ENCODE measurements around the gene CCR1. TPM values are rescaled to one million over a fixed set of nuclear protein-coding genes. Genes with fewer than 3 reads are reported as not detected.
A peak's percentile ranks its signal among the peaks of the same experiment; 100 is the strongest.

CCR1 gene
- total RNA-seq = 0.59 and 1.1 TPM in 2 replicates

DNA sequence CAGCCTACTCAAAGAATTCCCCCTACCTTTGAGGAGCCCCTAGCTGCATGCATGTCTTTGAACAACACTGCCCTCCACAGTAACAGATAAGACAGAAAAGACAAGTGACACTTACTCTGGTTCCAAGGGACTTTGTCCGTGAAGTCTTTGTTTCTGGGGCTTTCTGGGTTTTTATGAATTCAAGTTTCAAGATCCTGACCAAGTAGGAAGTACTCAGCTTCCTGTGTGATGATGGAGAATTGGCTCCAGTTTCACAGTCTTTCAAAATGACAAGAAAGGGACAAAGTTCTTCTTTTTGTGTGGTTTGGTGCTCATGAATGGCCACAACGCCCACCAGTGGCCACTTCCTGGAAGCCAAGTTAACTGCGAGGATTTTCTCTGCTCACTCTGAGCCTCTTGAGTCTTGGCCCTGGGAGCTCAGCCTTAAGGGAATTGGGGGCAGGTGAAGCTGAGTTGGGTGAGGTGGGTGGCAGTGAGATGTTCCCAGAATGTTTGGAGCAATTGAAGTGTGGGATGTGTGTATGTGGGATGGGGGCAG lies at the start of gene CCR1:
CCR1 (minus strand) TSS at position 147 of the 538 bp plus-strand sequence. CDS start 4,000 bp downstream, outside the sequence.
- no peaks in the 10 kb centered on the region for H3K9me3 ChIP-seq (ENCODE audit: low read depth, low read length)
- no peak within 1 kb of the TSS for H3K27ac ChIP-seq (ENCODE audit: low read depth, low read length)
- H3K79me2 ChIP-seq (ENCODE audit: insufficient read depth, low read length) = no peaks in the 10 kb centered on the region
- TF ChIP-seq, protein P1, sequence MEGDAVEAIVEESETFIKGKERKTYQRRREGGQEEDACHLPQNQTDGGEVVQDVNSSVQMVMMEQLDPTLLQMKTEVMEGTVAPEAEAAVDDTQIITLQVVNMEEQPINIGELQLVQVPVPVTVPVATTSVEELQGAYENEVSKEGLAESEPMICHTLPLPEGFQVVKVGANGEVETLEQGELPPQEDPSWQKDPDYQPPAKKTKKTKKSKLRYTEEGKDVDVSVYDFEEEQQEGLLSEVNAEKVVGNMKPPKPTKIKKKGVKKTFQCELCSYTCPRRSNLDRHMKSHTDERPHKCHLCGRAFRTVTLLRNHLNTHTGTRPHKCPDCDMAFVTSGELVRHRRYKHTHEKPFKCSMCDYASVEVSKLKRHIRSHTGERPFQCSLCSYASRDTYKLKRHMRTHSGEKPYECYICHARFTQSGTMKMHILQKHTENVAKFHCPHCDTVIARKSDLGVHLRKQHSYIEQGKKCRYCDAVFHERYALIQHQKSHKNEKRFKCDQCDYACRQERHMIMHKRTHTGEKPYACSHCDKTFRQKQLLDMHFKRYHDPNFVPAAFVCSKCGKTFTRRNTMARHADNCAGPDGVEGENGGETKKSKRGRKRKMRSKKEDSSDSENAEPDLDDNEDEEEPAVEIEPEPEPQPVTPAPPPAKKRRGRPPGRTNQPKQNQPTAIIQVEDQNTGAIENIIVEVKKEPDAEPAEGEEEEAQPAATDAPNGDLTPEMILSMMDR (IDR thresholded peaks at IDR 0.05; ENCODE audit: extremely low read depth, low read depth, low read length) = peak; percentile 75
- H3K4me3 ChIP-seq (ENCODE audit: insufficient read depth, low read length) = no peak within 1 kb of the TSS
- H3K4me2 ChIP-seq (ENCODE audit: insufficient read depth, low read length) = no peak within 1 kb of the TSS
- H3K4me1 ChIP-seq (ENCODE audit: insufficient read depth, low read length) = peaks cover 19% of the 10 kb centered on the region
- DNase-seq (ENCODE audit: insufficient read length, low spot score, missing footprints) = no peak
- peaks cover 22% of the 10 kb centered on the region for H3K27me3 ChIP-seq (ENCODE audit: insufficient read depth, low read length)
- no peaks in the 10 kb centered on the region for H3K36me3 ChIP-seq (ENCODE audit: insufficient read depth, low read length)
- peak within 1 kb of the TSS; percentile 2 for H2AFZ ChIP-seq (ENCODE audit: low read length)
- no peaks in the 10 kb centered on the region for H4K20me1 ChIP-seq (ENCODE audit: insufficient read depth, low read length)

GRCh38 chr3:46252980-46253379 lies 44.9 kb upstream of the CCR1 start:
- Histone ChIP-seq H3K36me3 (ENCODE audit: insufficient read depth, low read length) (no peaks in the 10 kb centered on the region), H3K4me1 (ENCODE audit: insufficient read depth, low read length) (no peaks in the 10 kb centered on the region), H4K20me1 (ENCODE audit: insufficient read depth, low read length) (no peaks in the 10 kb centered on the region), H3K9me3 (ENCODE audit: low read depth, low read length) (no peaks in the 10 kb centered on the region), H2AFZ (ENCODE audit: low read length) (no peak overlapping the region), H3K27ac (ENCODE audit: low read depth, low read length) (no peak overlapping the region), H3K4me2 (ENCODE audit: insufficient read depth, low read length) (no peak overlapping the region), H3K27me3 (ENCODE audit: insufficient read depth, low read length) (peaks cover 16% of the 10 kb centered on the region), H3K79me2 (ENCODE audit: insufficient read depth, low read length) (no peaks in the 10 kb centered on the region), H3K4me3 (ENCODE audit: insufficient read depth, low read length) (no peak overlapping the region)
- TF ChIP-seq, protein P1 (IDR thresholded peaks at IDR 0.05; ENCODE audit: extremely low read depth, low read depth, low read length) = no peak
- no peak for DNase-seq (ENCODE audit: insufficient read length, low spot score, missing footprints)

- H4K20me1 ChIP-seq (ENCODE audit: insufficient read depth, low read length) = no peaks in the 10 kb centered on the region
- H3K9me3 ChIP-seq (ENCODE audit: low read depth, low read length) = no peaks in the 10 kb centered on the region
- TF ChIP-seq, protein P1 (IDR thresholded peaks at IDR 0.05; ENCODE audit: extremely low read depth, low read depth, low read length) = no peak
- no peaks in the 10 kb centered on the region for H3K79me2 ChIP-seq (ENCODE audit: insufficient read depth, low read length)
- no peak overlapping the region for H3K4me2 ChIP-seq (ENCODE audit: insufficient read depth, low read length)
- H3K4me3 ChIP-seq (ENCODE audit: insufficient read depth, low read length) = no peak overlapping the region
- H3K4me1 ChIP-seq (ENCODE audit: insufficient read depth, low read length) = no peaks in the 10 kb centered on the region
- H3K27me3 ChIP-seq (ENCODE audit: insufficient read depth, low read length) = peaks cover 7% of the 10 kb centered on the region
- no peak overlapping the region for H2AFZ ChIP-seq (ENCODE audit: low read length)
- H3K36me3 ChIP-seq (ENCODE audit: insufficient read depth, low read length) = no peaks in the 10 kb centered on the region
- no peak overlapping the region for H3K27ac ChIP-seq (ENCODE audit: low read depth, low read length)
- no peak for DNase-seq (ENCODE audit: insufficient read length, low spot score, missing footprints)
Measured at GRCh38 chr3:46245146-46245545, 37.0 kb upstream of the CCR1 start.

GRCh38 chr3:46243560-46243959 lies 35.4 kb upstream of the CCR1 start:
- Histone ChIP-seq H3K4me3 (ENCODE audit: insufficient read depth, low read length) (no peak overlapping the region), H3K4me2 (ENCODE audit: insufficient read depth, low read length) (no peak overlapping the region), H3K9me3 (ENCODE audit: low read depth, low read length) (no peaks in the 10 kb centered on the region), H3K27ac (ENCODE audit: low read depth, low read length) (no peak overlapping the region), H3K27me3 (ENCODE audit: insufficient read depth, low read length) (peaks cover 11% of the 10 kb centered on the region), H4K20me1 (ENCODE audit: insufficient read depth, low read length) (no peaks in the 10 kb centered on the region), H3K79me2 (ENCODE audit: insufficient read depth, low read length) (no peaks in the 10 kb centered on the region), H2AFZ (ENCODE audit: low read length) (no peak overlapping the region), H3K36me3 (ENCODE audit: insufficient read depth, low read length) (no peaks in the 10 kb centered on the region), H3K4me1 (ENCODE audit: insufficient read depth, low read length) (no peaks in the 10 kb centered on the region)
- no peak for DNase-seq (ENCODE audit: insufficient read length, low spot score, missing footprints)
- TF ChIP-seq, protein P1 (IDR thresholded peaks at IDR 0.05; ENCODE audit: extremely low read depth, low read depth, low read length) = no peak

Data from osteoblast (primary cell).